Stimulated activated CD4-positive, alpha-beta T cell treated with anti-CD3 and anti-CD28 coated beads, Interleukin-15, amount 100 ng/mL, for 48 hours (primary cell): Measurements from ENCODE around the gene HCN3.
"Not testable (repeated sequence)": the region's sequence is repeated elsewhere in the genome, so short reads cannot be mapped to it uniquely, and the experiment has no call there.

Source experiments
- DNase-seq, 2 donors: peaks; one replicate each; pipeline ENCODE4 v3.0.0-alpha.2; 2020; ENCODE audit warnings: low read depth in 2 of 2

HCN3 gene

GRCh38 chr1:155309423-155310021 is 32.3 kb downstream of the HCN3 start:
- DNase-seq: no peak

GRCh38 chr1:155313261-155313660 is 36.0 kb downstream of the HCN3 start:
- no peak for DNase-seq

GRCh38 chr1:155316922-155317321 is 39.7 kb downstream of the HCN3 start:
- no peak for DNase-seq

- DNase-seq: no peak
Measured at GRCh38 chr1:155318082-155318481, 40.8 kb downstream of the HCN3 start.

GRCh38 chr1:155319536-155319935 is 42.3 kb downstream of the HCN3 start:
- DNase-seq: no peak

GRCh38 chr1:155320252-155320651 is 43.0 kb downstream of the HCN3 start:
- DNase-seq: no peak

GRCh38 chr1:155320661-155321617 is 43.7 kb downstream of the HCN3 start, which contains the start of gene RUSC1:
Gene RUSC1 (plus strand): TSS chr1:155320894. CDS start chr1:155321774, 880 bp downstream.
- peak; percentile 41 to 76 for DNase-seq

- no peak for DNase-seq
Measured at GRCh38 chr1:155321639-155322503, 44.6 kb downstream of the HCN3 start.

GRCh38 chr1:155322571-155322952 is 45.3 kb downstream of the HCN3 start:
- DNase-seq: no peak

- DNase-seq: peak; percentile 69 to 88
Measured at GRCh38 chr1:155322953-155323728, 45.9 kb downstream of the HCN3 start.

- DNase-seq: peak; percentile 65 to 77
Measured at GRCh38 chr1:155323729-155324036, 46.4 kb downstream of the HCN3 start.

GRCh38 chr1:155324037-155324716 is 46.9 kb downstream of the HCN3 start:
- DNase-seq: peak; percentile 90 to 94

- DNase-seq: no peak
Measured at GRCh38 chr1:155324717-155325602, 47.7 kb downstream of the HCN3 start.

- no peak for DNase-seq
Measured at GRCh38 chr1:155325603-155325893, 48.3 kb downstream of the HCN3 start.

GRCh38 chr1:155326020-155326526 is 48.8 kb downstream of the HCN3 start:
- no peak for DNase-seq

- DNase-seq: no peak
Measured at GRCh38 chr1:155326631-155327037, 49.4 kb downstream of the HCN3 start.

GRCh38 chr1:155327981-155328380 is 50.7 kb downstream of the HCN3 start:
- DNase-seq: no peak

GRCh38 chr1:155328856-155329255 is 51.6 kb downstream of the HCN3 start:
- not testable (repeated sequence) for DNase-seq

- DNase-seq: no peak
Measured at GRCh38 chr1:155329980-155330598, 52.8 kb downstream of the HCN3 start.
